Mucosa of stomach (tissue), 1 donor: ENCODE data around the gene RGPD3.
"Not testable (repeated sequence)": the region's sequence is repeated elsewhere in the genome, so short reads cannot be mapped to it uniquely, and the experiment has no call there.

ENCODE experiments used
- H3K27me3 ChIP-seq: one replicate; pipeline ENCODE4 v1.7.0; 2013; ENCODE audit warnings: mild to moderate bottlenecking, low read length; ENCODE audit not compliant: control insufficient read depth, insufficient read depth
- H3K36me3 ChIP-seq: one replicate; pipeline ENCODE4 v1.7.0; 2013; ENCODE audit warnings: low read length; ENCODE audit not compliant: control insufficient read depth, insufficient read depth
- H3K4me1 ChIP-seq: one replicate; pipeline ENCODE4 v1.7.0; 2013; ENCODE audit warnings: mild to moderate bottlenecking, low read length; ENCODE audit not compliant: control insufficient read depth, insufficient read depth
- H3K4me3 ChIP-seq: one replicate; pipeline ENCODE4 v1.7.0; 2013; ENCODE audit warnings: low read length
- H3K9ac ChIP-seq: one replicate; pipeline ENCODE4 v1.7.0; 2013; ENCODE audit warnings: mild to moderate bottlenecking, low read length, moderate library complexity
- H3K9me3 ChIP-seq: one replicate; pipeline ENCODE4 v1.7.0; 2013; ENCODE audit warnings: mild to moderate bottlenecking, low read length, moderate library complexity; ENCODE audit not compliant: control insufficient read depth
- donor health status: Pancreatic carcinoma.

The RGPD3 gene

GRCh38 chr2:106467516-106467915 is 697 bp downstream of the RGPD3 start:
- H3K4me3 ChIP-seq, H3K9ac ChIP-seq, H3K9me3 ChIP-seq, H3K36me3 ChIP-seq, H3K27me3 ChIP-seq, H3K4me1 ChIP-seq: not testable (repeated sequence)

- not testable (repeated sequence) for H3K4me3 ChIP-seq, H3K9ac ChIP-seq, H3K36me3 ChIP-seq, H3K27me3 ChIP-seq, H3K4me1 ChIP-seq, H3K9me3 ChIP-seq
Observed at GRCh38 chr2:106461882-106462281, 6.3 kb downstream of the RGPD3 start.

- H3K9ac ChIP-seq, H3K36me3 ChIP-seq, H3K4me3 ChIP-seq, H3K9me3 ChIP-seq, H3K27me3 ChIP-seq, H3K4me1 ChIP-seq: not testable (repeated sequence)
Observed at GRCh38 chr2:106390680-106391079, 77.5 kb downstream of the RGPD3 start.

- not testable (repeated sequence) for H3K4me3 ChIP-seq, H3K36me3 ChIP-seq, H3K9ac ChIP-seq, H3K9me3 ChIP-seq, H3K4me1 ChIP-seq, H3K27me3 ChIP-seq
Observed at GRCh38 chr2:106388814-106389410, 79.3 kb downstream of the RGPD3 start.

- H3K4me1 ChIP-seq, H3K9ac ChIP-seq, H3K4me3 ChIP-seq, H3K36me3 ChIP-seq, H3K27me3 ChIP-seq, H3K9me3 ChIP-seq: not testable (repeated sequence)
Observed at GRCh38 chr2:106384548-106384947, 83.7 kb downstream of the RGPD3 start.

- not testable (repeated sequence) for H3K27me3 ChIP-seq
Observed at GRCh38 chr2:106381867-106382266, 86.3 kb downstream of the RGPD3 start.

GRCh38 chr2:106379567-106379966 is 88.6 kb downstream of the RGPD3 start:
- not testable (repeated sequence) for H3K9me3 ChIP-seq, H3K4me1 ChIP-seq, H3K9ac ChIP-seq

More at GRCh38 chr2:106381867-106382266, 86.3 kb downstream of the RGPD3 start:
- not testable (repeated sequence) for H3K4me3 ChIP-seq, H3K4me1 ChIP-seq, H3K36me3 ChIP-seq, H3K9me3 ChIP-seq, H3K9ac ChIP-seq

GRCh38 chr2:106369182-106369581 is 99.0 kb downstream of the RGPD3 start:
- not testable (repeated sequence) for H3K27me3 ChIP-seq, H3K9me3 ChIP-seq, H3K36me3 ChIP-seq, H3K4me1 ChIP-seq, H3K4me3 ChIP-seq, H3K9ac ChIP-seq

More at GRCh38 chr2:106379567-106379966, 88.6 kb downstream of the RGPD3 start:
- H3K4me3 ChIP-seq, H3K27me3 ChIP-seq, H3K36me3 ChIP-seq: not testable (repeated sequence)

GRCh38 chr2:106366204-106366885 is 101.9 kb downstream of the RGPD3 start:
- H3K4me1 ChIP-seq, result no peaks in the 10 kb centered on the region
- no peaks in the 10 kb centered on the region for H3K36me3 ChIP-seq
- no peaks in the 10 kb centered on the region for H3K27me3 ChIP-seq
- H3K9me3 ChIP-seq, result no peaks in the 10 kb centered on the region
- no peak overlapping the region for H3K4me3 ChIP-seq
- H3K9ac ChIP-seq, result no peak overlapping the region

GRCh38 chr2:106363791-106364190 is 104.4 kb downstream of the RGPD3 start:
- Histone ChIP-seq H3K36me3 (no peaks in the 10 kb centered on the region), H3K4me1 (no peaks in the 10 kb centered on the region), H3K4me3 (no peak overlapping the region), H3K9me3 (no peaks in the 10 kb centered on the region), H3K27me3 (no peaks in the 10 kb centered on the region), H3K9ac (no peak overlapping the region)

- no peaks in the 10 kb centered on the region for H3K36me3 ChIP-seq
- H3K4me1 ChIP-seq, result no peaks in the 10 kb centered on the region
- H3K9ac ChIP-seq, result no peak overlapping the region
- H3K9me3 ChIP-seq, result no peaks in the 10 kb centered on the region
- no peaks in the 10 kb centered on the region for H3K27me3 ChIP-seq
- no peak overlapping the region for H3K4me3 ChIP-seq
Observed at GRCh38 chr2:106362789-106363188, 105.4 kb downstream of the RGPD3 start.

GRCh38 chr2:106359512-106359911 is 108.7 kb downstream of the RGPD3 start:
- no peak overlapping the region for H3K9ac ChIP-seq
- H3K27me3 ChIP-seq, result no peaks in the 10 kb centered on the region
- H3K9me3 ChIP-seq, result no peaks in the 10 kb centered on the region
- no peaks in the 10 kb centered on the region for H3K36me3 ChIP-seq
- no peak overlapping the region for H3K4me3 ChIP-seq
- H3K4me1 ChIP-seq, result peaks cover 7% of the 10 kb centered on the region

GRCh38 chr2:106358521-106358920 is 109.7 kb downstream of the RGPD3 start:
- Histone ChIP-seq H3K9ac (no peak overlapping the region), H3K4me3 (no peak overlapping the region), H3K9me3 (no peaks in the 10 kb centered on the region), H3K36me3 (no peaks in the 10 kb centered on the region), H3K27me3 (no peaks in the 10 kb centered on the region), H3K4me1 (peaks cover 7% of the 10 kb centered on the region)
